ENCODE results near the gene ATP5ME.

DNA sequence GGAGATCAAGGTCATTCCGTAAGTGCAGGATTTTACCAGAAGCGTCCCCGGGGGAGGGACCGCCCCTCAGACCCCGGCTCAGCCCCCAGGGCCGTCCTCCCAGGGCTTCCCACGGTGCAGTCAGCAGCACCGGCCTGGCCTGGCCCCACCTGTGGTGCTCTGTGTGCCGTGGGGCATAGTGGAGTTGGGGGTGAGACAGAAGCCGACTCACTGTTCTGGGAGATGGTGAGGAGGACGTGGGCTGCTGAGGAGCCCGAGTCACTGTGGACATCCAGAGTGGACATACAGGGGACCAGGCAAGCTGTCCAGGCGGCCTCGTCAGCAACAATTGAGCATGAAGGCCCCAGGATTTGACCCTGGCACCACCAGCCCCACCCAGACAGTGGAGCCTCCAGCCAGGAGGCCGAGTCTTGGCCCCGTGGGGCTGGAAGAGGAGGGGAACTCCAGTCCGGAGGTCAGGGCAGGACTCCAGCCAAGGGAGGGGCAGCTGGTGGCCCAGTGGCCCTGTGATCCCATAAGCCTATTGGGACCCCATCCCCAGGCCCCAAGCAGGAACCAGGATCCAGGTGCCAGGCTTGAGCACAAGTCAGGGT, 19.1 kb downstream of the ATP5ME start:
- no peak for TF ChIP-seq CTCF (IDR thresholded peaks at IDR 0.05)
- TF ChIP-seq POLR2A (IDR thresholded peaks at IDR 0.05): no peak

Data from heart left ventricle (tissue), 13 donors.